OCI-LY1 (cell line): ENCODE measurements around the gene EDEM3.

Experiments used
- H2AFZ ChIP-seq: fragments of 200-600 bp; sonication (generic), shearing (Covaris generic); 2 replicates; pipeline ENCODE4 v1.6.0; 2014; ENCODE audit warnings: antibody characterized with exemption, mild to moderate bottlenecking, low read length
- H3F3A ChIP-seq: fragments of 200-600 bp; sonication (generic), shearing (Covaris generic); 2 replicates; pipeline ENCODE4 v1.6.0; 2014; ENCODE audit warnings: mild to moderate bottlenecking, antibody characterized with exemption, low read length, moderate library complexity; ENCODE audit not compliant: insufficient read depth
- H3K27ac ChIP-seq: fragments of 200-600 bp; sonication (generic); 2 replicates; pipeline ENCODE4 v1.5.1; 2014; ENCODE audit warnings: low read length, mixed run types, mild to moderate bottlenecking, low read depth; ENCODE audit not compliant: poor library complexity, severe bottlenecking
- H3K27me3 ChIP-seq: fragments of 200-600 bp; sonication (generic); 2 replicates; pipeline ENCODE4 v1.6.0; 2014; ENCODE audit warnings: antibody characterized with exemption, mild to moderate bottlenecking, low read length, moderate library complexity; ENCODE audit not compliant: insufficient read depth
- H3K36me3 ChIP-seq: fragments of 200-600 bp; sonication (generic); 2 replicates; pipeline ENCODE4 v1.6.1; 2014; ENCODE audit warnings: mild to moderate bottlenecking, antibody characterized with exemption, low read length, moderate library complexity, mixed read lengths; ENCODE audit not compliant: insufficient read depth
- H3K4me1 ChIP-seq: fragments of 200-600 bp; sonication (generic); 2 replicates; pipeline ENCODE4 v1.5.1; 2014; ENCODE audit warnings: mild to moderate bottlenecking, low read length, moderate library complexity; ENCODE audit not compliant: insufficient read depth, severe bottlenecking
- H3K4me2 ChIP-seq: fragments of 200-600 bp; sonication (generic), shearing (Covaris generic); 2 replicates; pipeline ENCODE4 v1.6.1; 2014; ENCODE audit warnings: low read length
- H3K4me3 ChIP-seq: fragments of 200-600 bp; sonication (generic); 2 replicates; pipeline ENCODE4 v1.5.1; 2014; ENCODE audit warnings: low read length, low read depth, mild to moderate bottlenecking, mixed read lengths; ENCODE audit not compliant: poor library complexity, severe bottlenecking
- H3K79me2 ChIP-seq: fragments of 200-600 bp; shearing (Covaris generic); 2 replicates; pipeline ENCODE4 v1.6.1; 2016; ENCODE audit warnings: mixed run types, low read length, mixed read lengths; ENCODE audit not compliant: insufficient read depth
- H3K9ac ChIP-seq: fragments of 200-600 bp; sonication (generic), shearing (Covaris generic); 2 replicates; pipeline ENCODE4 v1.6.1; 2014; ENCODE audit warnings: mild to moderate bottlenecking, low read length, mixed read lengths
- H3K9me2 ChIP-seq: fragments of 200-600 bp; sonication (generic), shearing (Covaris generic); 2 replicates; pipeline ENCODE4 v1.6.1; 2014; ENCODE audit warnings: low read depth, mild to moderate bottlenecking, low read length, mixed read lengths
- H3K9me3 ChIP-seq: fragments of 200-600 bp; shearing (Covaris generic); 2 replicates; pipeline ENCODE4 v1.6.1; 2014; ENCODE audit warnings: low read length, mixed read lengths
- H4K20me1 ChIP-seq: fragments of 200-600 bp; sonication (generic), shearing (Covaris generic); 2 replicates; pipeline ENCODE4 v1.6.0; 2016; ENCODE audit warnings: mild to moderate bottlenecking, low read length; ENCODE audit not compliant: insufficient read depth
- EZH2 ChIP-seq: fragments of 200-600 bp; sonication (generic), shearing (Covaris generic); IDR thresholded peaks from 2 replicates; pipeline ENCODE4 v1.8.0; 2017; ENCODE audit warnings: borderline replicate concordance, mixed run types, mild to moderate bottlenecking, antibody characterized with exemption, low read length, moderate library complexity, mixed read lengths
- TF ChIP-seq, protein P1 (sequence below): fragments of 200-600 bp; sonication (generic), shearing (Covaris generic); IDR thresholded peaks from 2 replicates; pipeline ENCODE4 v1.5.1; 2017; ENCODE audit warnings: mild to moderate bottlenecking, antibody characterized with exemption, low read length, moderate library complexity, mixed read lengths

Gene EDEM3

DNA sequence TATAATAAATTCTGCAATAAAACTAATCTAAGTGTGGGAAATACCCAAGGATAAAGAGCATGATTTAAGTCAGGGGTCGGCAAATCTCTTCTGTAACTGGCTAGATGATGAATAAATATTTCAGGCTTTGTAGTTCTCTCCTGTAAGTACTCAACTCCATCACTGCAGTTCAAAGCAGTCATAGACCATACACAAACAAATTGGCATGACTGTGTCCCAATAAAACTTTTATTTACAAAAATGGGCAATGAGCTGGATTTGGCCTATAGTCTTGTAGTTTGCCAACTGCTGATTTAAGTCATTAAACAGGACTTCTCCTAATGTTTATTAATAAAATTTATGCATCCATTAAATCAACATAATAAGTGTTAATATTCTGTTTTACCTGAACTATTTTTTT, 49.4 kb downstream of the EDEM3 start:
- no peak overlapping the region for H2AFZ ChIP-seq
- H3K9me3 ChIP-seq, result no peaks in the 10 kb centered on the region
- no peaks in the 10 kb centered on the region for H4K20me1 ChIP-seq
- no peak overlapping the region for H3K4me3 ChIP-seq
- H3K4me1 ChIP-seq, result no peaks in the 10 kb centered on the region
- H3K27ac ChIP-seq, result no peak overlapping the region
- no peaks in the 10 kb centered on the region for H3K27me3 ChIP-seq
- no peaks in the 10 kb centered on the region for H3K9me2 ChIP-seq
- H3K79me2 ChIP-seq, result no peaks in the 10 kb centered on the region
- no peak for TF ChIP-seq EZH2
- TF ChIP-seq, protein P1, sequence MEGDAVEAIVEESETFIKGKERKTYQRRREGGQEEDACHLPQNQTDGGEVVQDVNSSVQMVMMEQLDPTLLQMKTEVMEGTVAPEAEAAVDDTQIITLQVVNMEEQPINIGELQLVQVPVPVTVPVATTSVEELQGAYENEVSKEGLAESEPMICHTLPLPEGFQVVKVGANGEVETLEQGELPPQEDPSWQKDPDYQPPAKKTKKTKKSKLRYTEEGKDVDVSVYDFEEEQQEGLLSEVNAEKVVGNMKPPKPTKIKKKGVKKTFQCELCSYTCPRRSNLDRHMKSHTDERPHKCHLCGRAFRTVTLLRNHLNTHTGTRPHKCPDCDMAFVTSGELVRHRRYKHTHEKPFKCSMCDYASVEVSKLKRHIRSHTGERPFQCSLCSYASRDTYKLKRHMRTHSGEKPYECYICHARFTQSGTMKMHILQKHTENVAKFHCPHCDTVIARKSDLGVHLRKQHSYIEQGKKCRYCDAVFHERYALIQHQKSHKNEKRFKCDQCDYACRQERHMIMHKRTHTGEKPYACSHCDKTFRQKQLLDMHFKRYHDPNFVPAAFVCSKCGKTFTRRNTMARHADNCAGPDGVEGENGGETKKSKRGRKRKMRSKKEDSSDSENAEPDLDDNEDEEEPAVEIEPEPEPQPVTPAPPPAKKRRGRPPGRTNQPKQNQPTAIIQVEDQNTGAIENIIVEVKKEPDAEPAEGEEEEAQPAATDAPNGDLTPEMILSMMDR, result no peak
- H3K4me2 ChIP-seq, result no peak overlapping the region
- H3K36me3 ChIP-seq, result peaks cover 83% of the 10 kb centered on the region
- no peak overlapping the region for H3K9ac ChIP-seq
- H3F3A ChIP-seq, result no peaks in the 10 kb centered on the region

DNA sequence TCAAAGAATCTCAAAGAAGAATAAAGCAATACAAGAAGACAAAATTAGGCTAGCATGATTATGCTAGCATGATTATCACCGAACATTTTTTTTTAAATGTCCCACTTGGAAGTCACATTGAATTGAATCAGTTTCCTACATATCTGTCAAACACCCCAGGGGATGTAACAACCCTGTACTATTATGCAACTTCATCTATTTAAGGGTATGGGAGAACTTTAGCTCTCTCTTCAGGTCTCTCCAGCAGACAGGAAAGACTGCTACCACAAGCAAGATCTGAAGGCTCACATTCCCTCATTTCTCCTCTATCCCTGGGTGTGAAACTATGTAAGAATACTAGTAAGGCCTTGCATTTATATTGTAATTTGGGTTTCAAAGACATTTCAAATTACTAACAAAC, 52.8 kb downstream of the EDEM3 start:
- Histone ChIP-seq H3K27me3 (no peaks in the 10 kb centered on the region), H3K9ac (no peak overlapping the region), H3K79me2 (no peaks in the 10 kb centered on the region), H4K20me1 (no peaks in the 10 kb centered on the region), H3K9me3 (no peaks in the 10 kb centered on the region), H3K27ac (no peak overlapping the region), H3K9me2 (no peaks in the 10 kb centered on the region), H3F3A (no peaks in the 10 kb centered on the region), H3K4me3 (no peak overlapping the region), H3K4me1 (no peaks in the 10 kb centered on the region), H3K4me2 (no peak overlapping the region), H3K36me3 (peaks cover 75% of the 10 kb centered on the region), H2AFZ (no peak overlapping the region)
- TF ChIP-seq, protein P1, result no peak
- TF ChIP-seq EZH2, result no peak

DNA sequence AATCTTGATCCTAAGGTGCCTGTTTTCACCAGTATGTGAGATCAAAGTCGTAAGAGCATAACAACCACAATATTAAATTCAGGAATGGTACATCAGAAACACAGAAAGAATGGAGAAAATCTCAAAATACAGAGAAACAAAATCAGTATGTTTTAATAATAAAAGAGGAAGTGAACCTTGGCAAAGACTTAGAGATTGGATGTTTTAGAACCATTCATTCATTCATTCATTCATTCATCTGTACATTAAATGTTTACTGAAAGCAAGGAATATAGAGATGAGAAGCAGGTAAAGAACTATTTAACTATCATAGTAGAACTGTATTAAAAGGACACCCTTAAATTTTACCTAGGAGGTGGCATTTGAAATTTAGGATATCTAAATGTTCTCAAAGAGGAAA, 55.7 kb downstream of the EDEM3 start:
- no peak for TF ChIP-seq EZH2
- TF ChIP-seq, protein P1, result no peak

More for the DNA sequence above, 55.7 kb downstream of the EDEM3 start:
- Histone ChIP-seq H3F3A (no peaks in the 10 kb centered on the region), H3K4me3 (no peak overlapping the region), H3K27ac (no peak overlapping the region), H3K4me2 (no peak overlapping the region), H3K9me2 (no peaks in the 10 kb centered on the region), H3K9ac (no peak overlapping the region), H2AFZ (no peak overlapping the region), H3K27me3 (no peaks in the 10 kb centered on the region), H3K79me2 (no peaks in the 10 kb centered on the region), H3K36me3 (peaks cover 80% of the 10 kb centered on the region; the same call in 1 of the 2 replicates), H3K4me1 (no peaks in the 10 kb centered on the region), H3K9me3 (no peaks in the 10 kb centered on the region), H4K20me1 (no peaks in the 10 kb centered on the region)
